MM.1S (cell line): ENCODE data around the gene TMEM62.
A peak's percentile ranks its signal among the peaks of the same experiment; 100 is the strongest.

Experiments used
- DNase-seq: peaks from one replicate; pipeline ENCODE4 v3.0.0-alpha.2; 2015
- H2AFZ ChIP-seq: fragments of 300-600 bp; sonication (generic); 2 replicates; pipeline ENCODE4 v1.6.0; 2016; ENCODE audit warnings: antibody characterized with exemption, low read length
- H3F3A ChIP-seq: fragments of 300-600 bp; sonication (generic); 2 replicates; pipeline ENCODE4 v1.6.1; 2016; ENCODE audit warnings: mild to moderate bottlenecking, antibody characterized with exemption, low read length, moderate library complexity, mixed read lengths; ENCODE audit not compliant: insufficient read depth
- H3K27ac ChIP-seq: fragments of 300-600 bp; sonication (generic); 2 replicates; pipeline ENCODE4 v1.5.1; 2016; ENCODE audit warnings: mild to moderate bottlenecking, low read length
- H3K27me3 ChIP-seq: fragments of 300-600 bp; sonication (generic); replicated peaks from 2 replicates; pipeline ENCODE4 v1.6.0; 2016; ENCODE audit warnings: low read length; ENCODE audit not compliant: insufficient read depth
- H3K36me3 ChIP-seq: fragments of 300-600 bp; sonication (generic); replicated peaks from 2 replicates; pipeline ENCODE4 v1.6.1; 2016; ENCODE audit warnings: mild to moderate bottlenecking, low read length, mixed read lengths; ENCODE audit not compliant: insufficient read depth
- H3K4me1 ChIP-seq: fragments of 300-600 bp; sonication (generic); 2 replicates; pipeline ENCODE4 v1.6.1; 2016; ENCODE audit warnings: low read length, mixed read lengths
- H3K4me2 ChIP-seq: fragments of 300-600 bp; sonication (generic); 2 replicates; pipeline ENCODE4 v1.6.0; 2016; ENCODE audit warnings: low read depth, low read length
- H3K4me3 ChIP-seq: fragments of 300-600 bp; sonication (generic); 2 replicates; pipeline ENCODE4 v1.5.1; 2016; ENCODE audit warnings: low read length, mixed read lengths
- H3K79me2 ChIP-seq: fragments of 300-600 bp; sonication (generic); 2 replicates; pipeline ENCODE4 v1.6.1; 2016; ENCODE audit warnings: mixed run types, low read length, mixed read lengths
- H3K9ac ChIP-seq: fragments of 300-600 bp; sonication (generic); 2 replicates; pipeline ENCODE4 v1.6.1; 2016; ENCODE audit warnings: low read length, mixed read lengths
- H3K9me2 ChIP-seq: fragments of 300-600 bp; sonication (generic); replicated peaks from 2 replicates; pipeline ENCODE4 v1.6.1; 2016; ENCODE audit warnings: mild to moderate bottlenecking, low read length, mixed read lengths; ENCODE audit not compliant: insufficient read depth
- H3K9me3 ChIP-seq: fragments of 300-600 bp; sonication (generic); replicated peaks from 2 replicates; pipeline ENCODE4 v1.6.1; 2016; ENCODE audit warnings: mild to moderate bottlenecking, low read length, mixed read lengths; ENCODE audit not compliant: insufficient read depth
- H4K20me1 ChIP-seq: fragments of 300-600 bp; sonication (generic); 2 replicates; pipeline ENCODE4 v1.6.1; 2016; ENCODE audit warnings: mild to moderate bottlenecking, low read length, moderate library complexity, mixed read lengths; ENCODE audit not compliant: insufficient read depth
- EZH2 ChIP-seq: fragments of 300-600 bp; sonication (generic); optimal IDR thresholded peaks from 2 replicates; pipeline ENCODE3; 2017; ENCODE audit warnings: low read depth, mild to moderate bottlenecking, antibody characterized with exemption, low read length, mixed read lengths
- EZH2phosphoT487 ChIP-seq: fragments of 300-600 bp; sonication (generic); IDR thresholded peaks from 2 replicates; pipeline ENCODE4 v1.6.1; 2018; ENCODE audit warnings: antibody characterized with exemption, low read length
- TF ChIP-seq, protein P1 (sequence below): fragments of 300-600 bp; sonication (generic); IDR thresholded peaks from 2 replicates; pipeline ENCODE4 v1.5.1; 2016; ENCODE audit warnings: antibody characterized with exemption, low read length, mixed read lengths

TMEM62 gene

GRCh38 chr15:43199945-43200488, 66.6 kb downstream of the TMEM62 start:
- H3K36me3 ChIP-seq, result no peaks in the 10 kb centered on the region
- H3K79me2 ChIP-seq, result no peaks in the 10 kb centered on the region
- H3F3A ChIP-seq, result no peaks in the 10 kb centered on the region
- H4K20me1 ChIP-seq, result no peaks in the 10 kb centered on the region
- no peak for DNase-seq
- H3K9ac ChIP-seq, result no peak overlapping the region
- H3K4me2 ChIP-seq, result no peak overlapping the region
- H3K9me3 ChIP-seq, result no peaks in the 10 kb centered on the region
- H2AFZ ChIP-seq, result no peak overlapping the region
- no peaks in the 10 kb centered on the region for H3K27me3 ChIP-seq
- TF ChIP-seq EZH2phosphoT487 (no peak), EZH2 (no peak)
- TF ChIP-seq, protein P1, sequence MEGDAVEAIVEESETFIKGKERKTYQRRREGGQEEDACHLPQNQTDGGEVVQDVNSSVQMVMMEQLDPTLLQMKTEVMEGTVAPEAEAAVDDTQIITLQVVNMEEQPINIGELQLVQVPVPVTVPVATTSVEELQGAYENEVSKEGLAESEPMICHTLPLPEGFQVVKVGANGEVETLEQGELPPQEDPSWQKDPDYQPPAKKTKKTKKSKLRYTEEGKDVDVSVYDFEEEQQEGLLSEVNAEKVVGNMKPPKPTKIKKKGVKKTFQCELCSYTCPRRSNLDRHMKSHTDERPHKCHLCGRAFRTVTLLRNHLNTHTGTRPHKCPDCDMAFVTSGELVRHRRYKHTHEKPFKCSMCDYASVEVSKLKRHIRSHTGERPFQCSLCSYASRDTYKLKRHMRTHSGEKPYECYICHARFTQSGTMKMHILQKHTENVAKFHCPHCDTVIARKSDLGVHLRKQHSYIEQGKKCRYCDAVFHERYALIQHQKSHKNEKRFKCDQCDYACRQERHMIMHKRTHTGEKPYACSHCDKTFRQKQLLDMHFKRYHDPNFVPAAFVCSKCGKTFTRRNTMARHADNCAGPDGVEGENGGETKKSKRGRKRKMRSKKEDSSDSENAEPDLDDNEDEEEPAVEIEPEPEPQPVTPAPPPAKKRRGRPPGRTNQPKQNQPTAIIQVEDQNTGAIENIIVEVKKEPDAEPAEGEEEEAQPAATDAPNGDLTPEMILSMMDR, result no peak
- H3K9me2 ChIP-seq, result no peaks in the 10 kb centered on the region
- no peak overlapping the region for H3K27ac ChIP-seq
- H3K4me1 ChIP-seq, result no peaks in the 10 kb centered on the region
- H3K4me3 ChIP-seq, result no peak overlapping the region

DNA sequence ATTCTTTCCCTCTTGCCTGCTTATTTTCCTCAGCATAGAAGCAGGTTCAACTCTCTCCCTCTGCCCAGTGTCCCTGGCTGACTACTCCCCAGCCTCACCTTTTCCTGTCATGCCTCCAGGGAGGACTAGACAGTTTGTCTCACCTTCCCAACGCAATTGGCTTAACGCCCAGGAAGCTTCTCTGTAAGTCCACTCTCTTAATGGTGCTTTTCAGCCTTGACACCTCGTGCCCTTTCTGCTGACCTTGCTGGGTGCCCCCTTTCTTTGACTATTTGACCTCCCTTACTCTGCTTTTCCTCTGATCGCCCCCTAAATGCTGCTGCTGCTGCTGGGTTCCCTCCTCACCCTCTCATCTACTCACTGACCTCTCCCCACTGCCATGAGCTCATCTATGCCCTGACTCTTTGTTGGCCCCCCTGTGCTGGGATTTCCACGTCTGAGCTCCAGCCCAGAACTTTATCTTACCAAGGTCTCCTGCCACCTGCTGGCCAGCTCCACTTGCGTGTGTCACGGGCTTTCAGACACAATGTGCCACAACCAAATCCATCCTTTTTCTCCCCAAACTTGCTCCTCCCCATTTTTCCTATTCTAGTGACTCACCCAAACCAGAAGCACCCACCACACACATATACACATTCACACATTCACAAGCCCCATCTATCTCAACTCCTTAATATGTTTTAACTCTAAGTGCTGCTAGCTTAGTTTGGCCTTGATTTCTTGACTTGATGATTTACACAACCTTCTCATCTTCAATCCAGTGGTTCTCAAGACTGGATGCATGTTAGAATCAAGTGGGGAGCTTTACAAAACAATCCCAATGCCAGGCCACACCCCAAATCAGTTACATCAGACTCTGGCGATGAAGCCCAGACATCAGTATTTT, 70.9 kb downstream of the TMEM62 start:
- no peak overlapping the region for H3K4me2 ChIP-seq

GRCh38 chr15:43206054-43206453, 72.7 kb downstream of the TMEM62 start:
- no peak for TF ChIP-seq EZH2
- TF ChIP-seq, protein P1, result no peak
- TF ChIP-seq EZH2phosphoT487, result no peak
- H3F3A ChIP-seq, result no peaks in the 10 kb centered on the region
- no peak overlapping the region for H3K9ac ChIP-seq
- no peaks in the 10 kb centered on the region for H3K9me3 ChIP-seq
- H3K9me2 ChIP-seq, result no peaks in the 10 kb centered on the region
- no peaks in the 10 kb centered on the region for H4K20me1 ChIP-seq
- no peak overlapping the region for H3K4me2 ChIP-seq
- H3K27ac ChIP-seq, result no peak overlapping the region
- no peak overlapping the region for H3K4me3 ChIP-seq
- no peak overlapping the region for H2AFZ ChIP-seq
- H3K79me2 ChIP-seq, result no peaks in the 10 kb centered on the region
- H3K36me3 ChIP-seq, result no peaks in the 10 kb centered on the region
- no peaks in the 10 kb centered on the region for H3K4me1 ChIP-seq
- no peaks in the 10 kb centered on the region for H3K27me3 ChIP-seq
- DNase-seq, result no peak

More for the DNA sequence above, 70.9 kb downstream of the TMEM62 start:
- Histone ChIP-seq H4K20me1 (no peaks in the 10 kb centered on the region), H3F3A (no peaks in the 10 kb centered on the region), H3K79me2 (no peaks in the 10 kb centered on the region), H3K27ac (no peak overlapping the region), H3K27me3 (no peaks in the 10 kb centered on the region), H2AFZ (no peak overlapping the region), H3K9ac (no peak overlapping the region), H3K4me3 (no peak overlapping the region), H3K9me3 (no peaks in the 10 kb centered on the region), H3K36me3 (no peaks in the 10 kb centered on the region), H3K4me1 (no peaks in the 10 kb centered on the region), H3K9me2 (no peaks in the 10 kb centered on the region)
- DNase-seq, result peak; percentile 39
- TF ChIP-seq, protein P1, result peak; percentile 76
- no peak for TF ChIP-seq EZH2
